Peyer's patch (tissue), 4 donors: ENCODE measurements around the gene NANOS2. TPM values are rescaled to one million over a fixed set of nuclear protein-coding genes. Genes with fewer than 3 reads are reported as not detected.
A peak's percentile ranks its signal among the peaks of the same experiment; 100 is the strongest.

Experiments
- DNase-seq, 3 donors: peaks; one replicate each; pipeline ENCODE4 v3.0.0-alpha.2; 2017 to 2019
- H3K27ac ChIP-seq, 4 donors: fragments of 200-600 bp; sonication (generic); one replicate each; pipeline ENCODE4 v1.5.1; 2016 to 2019
- H3K27me3 ChIP-seq, 2 donors: fragments of 200-600 bp; sonication (generic); one replicate each; pipeline ENCODE4 v1.5.1; 2019
- H3K36me3 ChIP-seq, 3 donors: fragments of 200-600 bp; sonication (generic); one replicate each; pipeline ENCODE4 v1.5.1; 2016 to 2019
- H3K4me1 ChIP-seq, 4 donors: fragments of 200-600 bp; sonication (generic); one replicate each; pipeline ENCODE4 v1.5.1; 2016 to 2019
- H3K4me3 ChIP-seq, 4 donors: fragments of 200-600 bp; sonication (generic); 1 replicate in 3 of 4; 2 replicates in 1 of 4; pipeline ENCODE4 v1.5.1; 2016 to 2019; ENCODE audit warnings: mild to moderate bottlenecking in 1 of 4
- H3K9me3 ChIP-seq, 4 donors: fragments of 200-600 bp; sonication (generic); one replicate each; pipeline ENCODE4 v1.5.1; 2016 to 2019; ENCODE audit warnings: mild to moderate bottlenecking in 1 of 4
- CTCF ChIP-seq, 6 experiments: fragments of 450-650 bp in 4 of 6; fragments of 200-600 bp in 2 of 6; sonication (generic) in 1 of 6; IDR thresholded peaks; one replicate each; pipeline ENCODE4 v1.5.1; 2017 to 2019; ENCODE audit warnings: antibody characterized with exemption in 6 of 6, mild to moderate bottlenecking in 3 of 6, moderate library complexity in 1 of 6
- POLR2A ChIP-seq, 2 donors: fragments of 450-650 bp; IDR thresholded peaks; one replicate each; pipeline ENCODE4 v1.5.1; 2017; ENCODE audit warnings: antibody characterized with exemption in 2 of 2, mild to moderate bottlenecking in 2 of 2, moderate library complexity in 2 of 2
- total RNA-seq, 4 donors: library from RNA; depleted of rRNA; stranded (reverse); fragments of >200 nt; gene quantifications; one replicate each; pipeline ENCODE4 v1.1.0, GENCODE V29; 2016

Gene NANOS2
- total RNA-seq, 4 donors from 2014 or later: not detected

DNA sequence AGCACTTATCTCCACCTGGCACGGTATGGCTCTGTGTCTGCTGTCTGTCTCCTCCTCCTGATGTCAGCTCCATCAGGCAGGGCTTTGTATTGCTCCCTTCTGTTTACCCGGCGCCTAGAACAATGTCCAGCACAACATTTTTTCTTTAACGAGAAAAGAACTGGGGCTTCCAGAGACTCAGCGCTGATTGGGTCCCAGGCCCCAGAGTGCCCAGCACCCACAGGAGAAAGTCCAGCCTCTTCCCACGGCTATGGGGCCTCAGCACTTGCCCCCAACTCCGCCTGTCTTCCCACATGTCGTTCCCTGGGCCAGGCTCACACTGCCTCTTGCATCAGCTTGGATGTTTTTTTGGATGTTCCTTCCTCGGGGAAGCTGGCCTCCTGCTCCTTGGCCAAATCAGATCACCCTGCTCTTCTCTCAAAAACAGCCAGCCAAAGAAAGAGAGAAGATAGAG, 19.0 kb downstream of the NANOS2 start:
- no peak for DNase-seq
- no peak for TF ChIP-seq POLR2A (IDR thresholded peaks at IDR 0.05)
- TF ChIP-seq CTCF (IDR thresholded peaks at IDR 0.05): no peak
- no peaks in the 10 kb centered on the region for H3K4me1 ChIP-seq
- peaks cover 0 to 24% (median 0%) of the 10 kb centered on the region in 3 donors for H3K36me3 ChIP-seq
- H3K27me3 ChIP-seq: no peaks in the 10 kb centered on the region
- no peaks in the 10 kb centered on the region for H3K9me3 ChIP-seq
- no peak overlapping the region for H3K4me3 ChIP-seq
- H3K27ac ChIP-seq: no peak overlapping the region

GRCh38 chr19:45890877-45891276, 23.7 kb downstream of the NANOS2 start:
- H3K36me3 ChIP-seq: peaks cover 0 to 5% (median 0%) of the 10 kb centered on the region in 3 donors

GRCh38 chr19:45889210-45889885, 25.2 kb downstream of the NANOS2 start:
- H3K27me3 ChIP-seq: no peaks in the 10 kb centered on the region
- no peaks in the 10 kb centered on the region for H3K9me3 ChIP-seq
- no peak overlapping the region for H3K4me3 ChIP-seq
- peaks cover 4 to 15% (median 10%) of the 10 kb centered on the region in 4 donors for H3K4me1 ChIP-seq
- no peak for DNase-seq
- H3K36me3 ChIP-seq: peaks cover 0 to 3% (median 0%) of the 10 kb centered on the region in 3 donors
- TF ChIP-seq POLR2A (IDR thresholded peaks at IDR 0.05): no peak
- no peak for TF ChIP-seq CTCF (IDR thresholded peaks at IDR 0.05)
- no peak overlapping the region for H3K27ac ChIP-seq

More at GRCh38 chr19:45890877-45891276, 23.7 kb downstream of the NANOS2 start:
- no peaks in the 10 kb centered on the region for H3K27me3 ChIP-seq
- DNase-seq: no peak
- H3K9me3 ChIP-seq: no peaks in the 10 kb centered on the region
- TF ChIP-seq POLR2A (IDR thresholded peaks at IDR 0.05): no peak
- H3K4me3 ChIP-seq: no peak overlapping the region
- H3K27ac ChIP-seq: no peak overlapping the region
- peaks cover 0 to 4% (median 2%) of the 10 kb centered on the region in 4 donors for H3K4me1 ChIP-seq

GRCh38 chr19:45887200-45887710, 27.3 kb downstream of the NANOS2 start:
- no peaks in the 10 kb centered on the region for H3K9me3 ChIP-seq
- H3K27ac ChIP-seq: peak overlapping the region; percentile 81 to 94 (median 90)
- H3K4me1 ChIP-seq: peaks cover 4 to 36% (median 24%) of the 10 kb centered on the region in 4 donors
- no peak for TF ChIP-seq CTCF (IDR thresholded peaks at IDR 0.05)
- no peak for TF ChIP-seq POLR2A (IDR thresholded peaks at IDR 0.05)
- H3K4me3 ChIP-seq: peak overlapping the region; percentile 69 to 93 (median 78)
- no peaks in the 10 kb centered on the region for H3K27me3 ChIP-seq
- H3K36me3 ChIP-seq: peaks cover 0 to 9% (median 0%) of the 10 kb centered on the region in 3 donors
- no peak for DNase-seq

DNA sequence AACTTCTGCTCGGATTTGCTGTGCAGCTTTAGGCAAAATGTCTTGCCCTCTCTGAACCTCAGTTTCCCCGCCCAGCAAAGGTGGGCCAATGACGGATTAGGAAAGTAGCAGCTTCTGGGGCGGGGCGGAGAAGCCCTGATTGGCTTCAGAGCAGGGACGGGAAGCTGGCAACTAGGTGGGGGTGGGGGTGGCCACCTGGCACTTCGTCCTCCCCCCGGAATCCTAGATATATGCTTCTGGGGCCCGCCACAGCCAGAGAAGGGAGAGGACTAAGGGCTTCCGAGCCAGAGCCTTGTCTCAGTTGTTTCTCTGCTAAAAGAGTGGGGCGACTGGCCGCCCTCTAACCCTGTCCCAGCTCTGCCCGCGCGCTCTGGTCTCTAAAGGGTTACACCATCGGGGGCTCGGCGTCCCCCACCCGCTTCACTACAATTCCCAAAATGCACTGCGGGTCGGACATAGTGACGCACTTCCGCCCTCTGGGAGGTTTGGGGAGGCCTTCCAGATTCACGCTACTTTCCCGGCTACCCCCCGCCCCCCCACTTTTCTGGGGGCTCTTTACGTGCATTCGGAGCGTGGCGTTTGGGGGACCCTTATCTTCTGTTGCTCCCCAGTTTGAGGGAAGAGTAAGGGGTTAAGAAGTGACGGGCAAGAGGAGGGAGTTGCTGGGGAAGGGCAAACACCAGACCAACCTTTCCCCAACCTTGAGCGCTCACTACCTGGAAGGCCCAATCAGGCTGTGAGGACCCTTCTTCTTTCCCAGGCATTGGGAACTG, 28.0 kb downstream of the NANOS2 start:
- DNase-seq: peak; percentile 88 to 95 (median 92)
- peak overlapping the region; percentile 81 to 94 (median 90) for H3K27ac ChIP-seq
- H3K4me3 ChIP-seq: peak overlapping the region; percentile 69 to 93 (median 78)
- no peaks in the 10 kb centered on the region for H3K27me3 ChIP-seq
- TF ChIP-seq POLR2A (IDR thresholded peaks at IDR 0.05) (peak in 1 of 2 donors; percentile 56), CTCF (IDR thresholded peaks at IDR 0.05) (peak in 1 of 6 experiments; percentile 10)
- no peaks in the 10 kb centered on the region for H3K9me3 ChIP-seq
- peaks cover 0 to 9% (median 0%) of the 10 kb centered on the region in 3 donors for H3K36me3 ChIP-seq
- H3K4me1 ChIP-seq: peaks cover 4 to 40% (median 24%) of the 10 kb centered on the region in 4 donors
